Suprapubic skin (tissue), 4 donors: Measurements from ENCODE around the gene USP20. TPM values are rescaled to one million over a fixed set of nuclear protein-coding genes. Genes with fewer than 3 reads are reported as not detected.

Experiments used
- DNase-seq, 2 donors: peaks; one replicate each; pipeline ENCODE4 v3.0.0-alpha.2; 2019; ENCODE audit warnings: low spot score in 2 of 2
- H3K27ac ChIP-seq: fragments of 200-600 bp; sonication (generic); one replicate; pipeline ENCODE4 v1.5.1; 2019
- H3K27me3 ChIP-seq: fragments of 200-600 bp; sonication (generic); one replicate; pipeline ENCODE4 v1.5.1; 2019
- H3K36me3 ChIP-seq: fragments of 200-600 bp; sonication (generic); one replicate; pipeline ENCODE4 v1.5.1; 2019
- H3K4me1 ChIP-seq: fragments of 200-600 bp; sonication (generic); one replicate; pipeline ENCODE4 v1.5.1; 2019
- H3K4me3 ChIP-seq: fragments of 200-600 bp; sonication (generic); one replicate; pipeline ENCODE4 v1.5.1; 2019; ENCODE audit warnings: mild to moderate bottlenecking
- H3K9me3 ChIP-seq: fragments of 200-600 bp; sonication (generic); one replicate; pipeline ENCODE4 v1.5.1; 2019
- EP300 ChIP-seq: sonication (generic); formaldehyde crosslinking; IDR thresholded peaks from one replicate; pipeline ENCODE4 v1.6.1; 2017; ENCODE audit warnings: antibody characterized with exemption
- POLR2A ChIP-seq, 2 donors: fragments of 450-650 bp; IDR thresholded peaks; one replicate each; pipeline ENCODE4 v1.6.1; 2017; ENCODE audit warnings: antibody characterized with exemption in 2 of 2, mild to moderate bottlenecking in 2 of 2, moderate library complexity in 2 of 2
- POLR2AphosphoS5 ChIP-seq, 3 donors: sonication (generic); formaldehyde crosslinking; IDR thresholded peaks; one replicate each; pipeline ENCODE4 v1.6.1; 2017; ENCODE audit warnings: antibody characterized with exemption in 3 of 3
- WGBS: methylation state at CpG from one replicate; pipeline ENCODE4 v1.1.5; 2018; 5-methylcytosine and 5-hydroxymethylcytosine counted together
- total RNA-seq, 4 donors: library from RNA; depleted of rRNA; stranded (reverse); fragments of >200 nt; gene quantifications; one replicate each; pipeline ENCODE4 v1.1.0, GENCODE V29; 2016
- TF ChIP-seq, protein P1 (sequence below), 2 donors: fragments of 200-600 bp in 1 of 2; fragments of 450-650 bp in 1 of 2; sonication (generic) in 1 of 2; IDR thresholded peaks; one replicate each; pipeline ENCODE4 v1.5.1; 2016 to 2019; ENCODE audit warnings: antibody characterized with exemption in 2 of 2, mild to moderate bottlenecking in 1 of 2, moderate library complexity in 1 of 2

USP20 gene
- total RNA-seq, 4 donors from 2014 or later, result 22.6 to 51.4 (median 34.4) TPM

DNA sequence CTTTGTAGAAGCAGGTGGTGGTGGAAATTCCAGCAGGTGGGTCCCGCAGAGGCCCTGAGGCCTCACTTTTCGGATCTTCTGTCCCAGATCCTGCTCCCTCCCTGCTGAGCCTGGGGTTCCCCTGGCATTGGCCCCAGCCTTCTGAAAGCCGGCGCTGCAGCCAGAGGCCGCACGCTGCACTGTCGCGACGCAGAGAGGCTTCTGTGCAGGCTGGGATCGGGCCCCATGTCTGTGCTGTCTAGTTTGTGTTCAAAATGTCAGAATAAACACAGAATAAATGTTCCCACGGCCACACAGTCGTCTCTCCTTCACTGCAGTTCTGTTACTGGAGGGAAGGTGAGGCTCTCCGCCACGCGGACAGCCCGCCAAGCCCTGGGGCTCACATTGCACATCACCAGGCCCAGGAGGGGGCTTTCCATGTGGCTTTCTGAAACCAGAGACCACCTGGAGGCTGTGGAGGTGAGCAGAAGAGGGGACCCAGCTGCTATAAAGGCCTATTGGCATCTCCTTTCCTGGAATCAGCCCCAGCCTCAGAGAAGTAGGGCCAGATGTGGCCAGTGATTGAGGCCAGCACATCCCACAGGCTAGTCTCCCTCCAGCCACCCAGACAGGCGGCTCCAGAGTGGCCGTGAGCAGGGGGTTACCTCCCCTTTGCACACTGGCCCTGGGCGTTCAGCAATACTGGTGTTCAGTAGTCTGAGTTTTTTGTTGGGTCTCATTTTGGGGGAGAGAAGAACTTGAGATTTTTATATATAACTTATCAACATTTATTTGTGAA is 46.5 kb downstream of the USP20 start:
- Histone ChIP-seq H3K27ac (no peak overlapping the region), H3K4me3 (no peak overlapping the region)

DNA sequence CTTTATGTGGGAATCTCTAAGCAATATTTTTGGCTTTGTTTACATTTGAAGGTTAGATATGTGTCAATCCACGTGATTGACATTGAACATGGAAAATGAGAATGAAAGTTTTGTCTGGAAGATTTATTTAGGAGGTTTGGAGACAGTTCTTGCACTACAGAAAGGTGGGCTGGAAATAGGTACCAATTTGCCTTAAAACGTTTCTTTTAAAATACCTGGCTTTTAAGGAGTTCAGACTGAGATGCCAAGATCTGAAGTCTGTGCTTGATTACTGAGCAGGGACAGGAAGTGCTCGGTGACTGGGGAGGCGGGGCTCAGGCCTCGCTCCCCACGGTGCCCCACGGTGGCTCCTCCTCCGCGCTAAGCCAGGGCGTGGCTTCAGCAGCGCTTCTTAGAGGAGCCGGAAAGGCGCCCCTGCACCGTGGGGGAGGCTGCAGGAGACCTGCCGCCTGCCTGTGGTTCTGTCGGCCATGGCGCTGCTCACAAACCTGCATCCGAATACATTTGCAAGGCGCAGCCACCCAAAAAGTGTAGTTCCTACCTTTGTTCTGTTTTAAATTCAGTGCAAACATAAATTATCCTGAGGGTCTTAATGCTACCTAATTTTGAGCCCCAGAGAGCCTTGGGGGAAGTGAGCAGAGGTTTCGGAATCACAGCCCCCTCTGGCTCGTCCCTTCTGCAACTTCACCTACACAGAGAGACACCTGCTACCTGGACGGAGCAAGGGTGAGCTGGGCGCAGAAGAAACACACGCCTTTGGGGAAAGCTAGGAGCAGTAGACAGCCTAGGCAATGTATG is 49.2 kb downstream of the USP20 start:
- Histone ChIP-seq H3K9me3 (no peaks in the 10 kb centered on the region), H3K27me3 (no peaks in the 10 kb centered on the region), H3K36me3 (peaks cover 9% of the 10 kb centered on the region), H3K4me1 (peaks cover 35% of the 10 kb centered on the region), H3K27ac (peak overlapping the region; percentile 82), H3K4me3 (peak overlapping the region; percentile 44)
- TF ChIP-seq POLR2AphosphoS5 (IDR thresholded peaks at IDR 0.05) (no peak), POLR2A (IDR thresholded peaks at IDR 0.05) (no peak), EP300 (no peak)
- TF ChIP-seq, protein P1, sequence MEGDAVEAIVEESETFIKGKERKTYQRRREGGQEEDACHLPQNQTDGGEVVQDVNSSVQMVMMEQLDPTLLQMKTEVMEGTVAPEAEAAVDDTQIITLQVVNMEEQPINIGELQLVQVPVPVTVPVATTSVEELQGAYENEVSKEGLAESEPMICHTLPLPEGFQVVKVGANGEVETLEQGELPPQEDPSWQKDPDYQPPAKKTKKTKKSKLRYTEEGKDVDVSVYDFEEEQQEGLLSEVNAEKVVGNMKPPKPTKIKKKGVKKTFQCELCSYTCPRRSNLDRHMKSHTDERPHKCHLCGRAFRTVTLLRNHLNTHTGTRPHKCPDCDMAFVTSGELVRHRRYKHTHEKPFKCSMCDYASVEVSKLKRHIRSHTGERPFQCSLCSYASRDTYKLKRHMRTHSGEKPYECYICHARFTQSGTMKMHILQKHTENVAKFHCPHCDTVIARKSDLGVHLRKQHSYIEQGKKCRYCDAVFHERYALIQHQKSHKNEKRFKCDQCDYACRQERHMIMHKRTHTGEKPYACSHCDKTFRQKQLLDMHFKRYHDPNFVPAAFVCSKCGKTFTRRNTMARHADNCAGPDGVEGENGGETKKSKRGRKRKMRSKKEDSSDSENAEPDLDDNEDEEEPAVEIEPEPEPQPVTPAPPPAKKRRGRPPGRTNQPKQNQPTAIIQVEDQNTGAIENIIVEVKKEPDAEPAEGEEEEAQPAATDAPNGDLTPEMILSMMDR (IDR thresholded peaks at IDR 0.05), result no peak
- DNase-seq, result peak; percentile 93 to 95
- 4% methylated on average over 18 of the region's 24 CpGs for WGBS

More for the DNA sequence above, 46.5 kb downstream of the USP20 start:
- no peak for TF ChIP-seq POLR2AphosphoS5 (IDR thresholded peaks at IDR 0.05)
- TF ChIP-seq EP300, result no peak
- TF ChIP-seq POLR2A (IDR thresholded peaks at IDR 0.05), result no peak
- TF ChIP-seq, protein P1 (IDR thresholded peaks at IDR 0.05), result no peak
- H3K4me1 ChIP-seq, result peaks cover 30% of the 10 kb centered on the region
- no peak for DNase-seq
- H3K36me3 ChIP-seq, result peaks cover 7% of the 10 kb centered on the region
- WGBS, result 65% methylated on average over 18 of the region's 19 CpGs
- no peaks in the 10 kb centered on the region for H3K9me3 ChIP-seq
- H3K27me3 ChIP-seq, result no peaks in the 10 kb centered on the region

DNA sequence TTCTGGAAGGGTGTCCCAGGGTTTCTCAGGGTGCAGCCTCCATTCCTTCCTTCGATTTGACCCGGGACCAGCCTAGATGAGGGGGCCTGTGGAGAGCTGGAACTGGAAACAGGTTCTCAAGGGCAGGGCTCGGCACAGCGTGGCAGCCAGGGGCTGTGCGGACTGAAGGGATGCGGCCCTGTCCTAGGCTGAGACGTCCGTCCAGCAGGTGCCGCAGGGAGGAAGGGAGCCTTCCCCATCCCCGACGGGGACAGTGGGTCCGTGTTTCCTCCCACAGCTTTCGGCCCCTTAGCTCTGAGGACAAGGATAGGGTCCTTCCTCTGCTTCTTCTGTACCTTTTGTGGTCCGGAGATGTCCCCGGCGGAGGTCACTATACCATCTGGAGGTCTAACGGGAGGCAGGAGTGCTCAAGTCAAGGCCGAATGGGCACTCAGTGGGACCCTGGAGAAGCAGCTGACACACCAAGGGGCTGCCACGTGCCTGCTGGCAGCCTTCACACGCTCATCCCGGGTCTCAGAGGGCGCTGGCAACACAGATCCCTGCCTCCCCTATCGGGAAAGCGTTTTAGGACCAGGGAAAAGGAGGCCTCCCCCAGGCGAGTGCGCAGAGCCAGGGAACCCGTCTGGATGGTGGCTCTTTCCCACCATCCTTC is 49.9 kb downstream of the USP20 start:
- TF ChIP-seq, protein P1 (IDR thresholded peaks at IDR 0.05), result no peak
- TF ChIP-seq POLR2A (IDR thresholded peaks at IDR 0.05), result no peak
- TF ChIP-seq POLR2AphosphoS5 (IDR thresholded peaks at IDR 0.05), result no peak
- no peak for TF ChIP-seq EP300
- Histone ChIP-seq H3K4me3 (peak overlapping the region; percentile 44), H3K9me3 (no peaks in the 10 kb centered on the region), H3K4me1 (peaks cover 37% of the 10 kb centered on the region), H3K27ac (peak overlapping the region; percentile 82), H3K36me3 (peaks cover 16% of the 10 kb centered on the region), H3K27me3 (no peaks in the 10 kb centered on the region)
- peak in 1 of 2 donors; percentile 80 for DNase-seq
- WGBS, result 14% methylated on average over 14 of the region's 27 CpGs

DNA sequence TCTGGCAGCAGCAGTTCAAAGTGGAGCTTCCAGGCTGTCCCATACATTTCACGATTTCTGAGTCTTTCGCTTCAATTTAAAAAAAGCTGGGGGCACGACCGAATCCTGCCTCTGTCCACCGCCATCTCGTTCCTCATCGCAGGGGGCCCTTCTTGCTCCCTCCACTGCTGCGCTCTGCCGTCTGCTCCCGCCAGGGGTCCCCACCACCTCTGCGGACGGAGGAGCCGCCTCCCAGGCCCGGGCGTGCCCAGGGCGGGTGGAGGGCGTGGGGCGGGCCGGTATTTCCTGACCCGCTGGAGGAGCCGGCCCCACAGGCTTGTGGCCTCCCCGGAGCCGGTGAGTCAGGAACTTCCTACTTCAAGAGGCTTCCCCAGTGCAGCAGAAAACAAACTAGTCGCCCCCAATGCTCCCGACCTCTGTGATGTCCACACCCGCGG is 50.4 kb downstream of the USP20 start:
- Histone ChIP-seq H3K9me3 (no peaks in the 10 kb centered on the region), H3K4me3 (peak overlapping the region; percentile 44), H3K4me1 (peaks cover 39% of the 10 kb centered on the region), H3K27ac (peak overlapping the region; percentile 82), H3K36me3 (peaks cover 21% of the 10 kb centered on the region), H3K27me3 (no peaks in the 10 kb centered on the region)
- peak in 1 of 2 donors; percentile 23 for TF ChIP-seq POLR2A (IDR thresholded peaks at IDR 0.05)
- peak in 2 of 3 donors; percentile 88 to 99 for TF ChIP-seq POLR2AphosphoS5 (IDR thresholded peaks at IDR 0.05)
- TF ChIP-seq EP300, result no peak
- TF ChIP-seq, protein P1 (IDR thresholded peaks at IDR 0.05), result peak; percentile 96 to 99
- DNase-seq, result peak; percentile 96 to 97
- 0% methylated on average over 20 of the region's 27 CpGs for WGBS
